Measurements from ENCODE around the gene PIGU. TPM values are rescaled to one million over a fixed set of nuclear protein-coding genes. Genes with fewer than 3 reads are reported as not detected.

Gene PIGU
- total RNA-seq, 4 donors from 2014 or later: 13.6 to 21.7 (median 16.2) TPM

- Histone ChIP-seq H3K4me1 (peaks cover 41% of the 10 kb centered on the region), H3K36me3 (peaks cover 17% of the 10 kb centered on the region), H3K9me3 (no peaks in the 10 kb centered on the region), H3K4me3 (no peak overlapping the region), H3K27me3 (no peaks in the 10 kb centered on the region), H3K27ac (peak overlapping the region; percentile 61)
- WGBS: 85% methylated on average over 6 of the region's 6 CpGs
- no peak for DNase-seq (ENCODE audit: low spot score in 2 of 2)
- TF ChIP-seq POLR2A (IDR thresholded peaks at IDR 0.05) (no peak), EP300 (IDR thresholded peaks at IDR 0.05) (no peak), CTCF (IDR thresholded peaks at IDR 0.05) (no peak), POLR2AphosphoS5 (IDR thresholded peaks at IDR 0.05) (no peak)
Observed at GRCh38 chr20:34578521-34578920, 98.4 kb downstream of the PIGU start.

- no peak for DNase-seq (ENCODE audit: low spot score in 2 of 2)
- Histone ChIP-seq H3K4me3 (no peak overlapping the region), H3K27ac (no peak overlapping the region), H3K27me3 (no peaks in the 10 kb centered on the region), H3K9me3 (no peaks in the 10 kb centered on the region), H3K4me1 (peaks cover 39% of the 10 kb centered on the region), H3K36me3 (peaks cover 19% of the 10 kb centered on the region)
- TF ChIP-seq POLR2AphosphoS5 (IDR thresholded peaks at IDR 0.05) (no peak), EP300 (IDR thresholded peaks at IDR 0.05) (no peak), POLR2A (IDR thresholded peaks at IDR 0.05) (no peak), CTCF (IDR thresholded peaks at IDR 0.05) (no peak)
- WGBS: 53% methylated on average over 2 of the region's 2 CpGs
Observed at GRCh38 chr20:34578025-34578424, 98.9 kb downstream of the PIGU start.

GRCh38 chr20:34577061-34577460, 99.8 kb downstream of the PIGU start:
- Histone ChIP-seq H3K4me1 (peaks cover 29% of the 10 kb centered on the region), H3K27me3 (no peaks in the 10 kb centered on the region), H3K36me3 (peaks cover 25% of the 10 kb centered on the region), H3K4me3 (no peak overlapping the region), H3K27ac (no peak overlapping the region), H3K9me3 (no peaks in the 10 kb centered on the region)
- 95% methylated on average over 4 of the region's 4 CpGs for WGBS
- DNase-seq (ENCODE audit: low spot score in 2 of 2): no peak
- TF ChIP-seq CTCF (IDR thresholded peaks at IDR 0.05): no peak
- TF ChIP-seq POLR2A (IDR thresholded peaks at IDR 0.05): no peak
- TF ChIP-seq POLR2AphosphoS5 (IDR thresholded peaks at IDR 0.05): no peak
- no peak for TF ChIP-seq EP300 (IDR thresholded peaks at IDR 0.05)

- Histone ChIP-seq H3K27ac (no peak overlapping the region), H3K4me3 (no peak overlapping the region), H3K4me1 (peaks cover 26% of the 10 kb centered on the region), H3K36me3 (peaks cover 32% of the 10 kb centered on the region), H3K27me3 (no peaks in the 10 kb centered on the region), H3K9me3 (no peaks in the 10 kb centered on the region)
- 96% methylated on average over 4 of the region's 4 CpGs for WGBS
- TF ChIP-seq POLR2A (IDR thresholded peaks at IDR 0.05): no peak
- no peak for TF ChIP-seq POLR2AphosphoS5 (IDR thresholded peaks at IDR 0.05)
- no peak for TF ChIP-seq EP300 (IDR thresholded peaks at IDR 0.05)
- no peak for TF ChIP-seq CTCF (IDR thresholded peaks at IDR 0.05)
- DNase-seq (ENCODE audit: low spot score in 2 of 2): no peak
Observed at GRCh38 chr20:34575756-34576155, 101.1 kb downstream of the PIGU start.

GRCh38 chr20:34575271-34575670, 101.6 kb downstream of the PIGU start:
- no peak overlapping the region for H3K4me3 ChIP-seq
- H3K36me3 ChIP-seq: peaks cover 34% of the 10 kb centered on the region
- H3K27ac ChIP-seq: no peak overlapping the region
- peaks cover 23% of the 10 kb centered on the region for H3K4me1 ChIP-seq
- no peaks in the 10 kb centered on the region for H3K9me3 ChIP-seq
- TF ChIP-seq EP300 (IDR thresholded peaks at IDR 0.05) (no peak), POLR2A (IDR thresholded peaks at IDR 0.05) (no peak), POLR2AphosphoS5 (IDR thresholded peaks at IDR 0.05) (no peak), CTCF (IDR thresholded peaks at IDR 0.05) (no peak)
- no peaks in the 10 kb centered on the region for H3K27me3 ChIP-seq
- 100% methylated on average over 4 of the region's 5 CpGs for WGBS
- DNase-seq (ENCODE audit: low spot score in 2 of 2): no peak
